SK-N-SH treated with all-trans-retinoic acid at 6 μM for 48 hours (cell line): ENCODE results near the gene VSIG4.

Source experiments
- ATAC-seq: fragments of 200-7000 bp; cut with Tn5 transposase; 3 replicates; pipeline ENCODE4 v1.9.1; 2020; ENCODE audit warnings: mild to moderate bottlenecking, moderate library complexity
- ARNTL ChIP-seq: fragments of 450-650 bp; formaldehyde crosslinking; IDR thresholded peaks from 2 replicates; pipeline ENCODE4 v1.5.0; 2020; ENCODE audit warnings: low read depth, mild to moderate bottlenecking, moderate library complexity, borderline replicate concordance
- BACH2 ChIP-seq: fragments of 250-450 bp; sonication (Bioruptor Pico); IDR thresholded peaks from 2 replicates; pipeline ENCODE4 v1.9.0; 2021; ENCODE audit warnings: mild to moderate bottlenecking, borderline replicate concordance
- CSDC2 ChIP-seq: fragments of 250-450 bp; sonication (Bioruptor Pico); IDR thresholded peaks from 2 replicates; pipeline ENCODE4 v1.5.0; 2020; ENCODE audit warnings: mild to moderate bottlenecking, moderate library complexity
- ESRRG ChIP-seq: fragments of 250-450 bp; sonication (Bioruptor Pico); IDR thresholded peaks from 2 replicates; pipeline ENCODE4 v1.6.1; 2021; ENCODE audit warnings: mild to moderate bottlenecking
- GLIS3 ChIP-seq: fragments of 250-450 bp; sonication (Bioruptor Pico); IDR thresholded peaks from 2 replicates; pipeline ENCODE4 v1.5.0; 2020; ENCODE audit warnings: mild to moderate bottlenecking, moderate library complexity
- ISL1 ChIP-seq: fragments of 250-450 bp; sonication (Bioruptor Pico); IDR thresholded peaks from 2 replicates; pipeline ENCODE4 v2.1.2; 2022; ENCODE audit warnings: mild to moderate bottlenecking, moderate library complexity
- OSR1 ChIP-seq: fragments of 250-450 bp; sonication (Bioruptor Pico); IDR thresholded peaks from 2 replicates; pipeline ENCODE4 v1.8.0; 2022; ENCODE audit warnings: moderate library complexity, mild to moderate bottlenecking, inconsistent platforms
- PPARA ChIP-seq: fragments of 250-450 bp; sonication (Bioruptor Pico); IDR thresholded peaks from 2 replicates; pipeline ENCODE4 v1.5.0; 2020; ENCODE audit warnings: mild to moderate bottlenecking, borderline replicate concordance
- RARB ChIP-seq: fragments of 250-450 bp; sonication (Bioruptor Pico); IDR thresholded peaks from 2 replicates; pipeline ENCODE4 v1.8.0; 2021; ENCODE audit warnings: mild to moderate bottlenecking, moderate library complexity
- SNAI2 ChIP-seq: fragments of 250-450 bp; sonication (Bioruptor Pico); IDR thresholded peaks from 2 replicates; pipeline ENCODE4 v1.5.0; 2020; ENCODE audit warnings: mild to moderate bottlenecking, moderate library complexity
- TCF4 ChIP-seq: fragments of 250-450 bp; sonication (Bioruptor Pico); IDR thresholded peaks from 2 replicates; pipeline ENCODE4 v1.8.0; 2021; ENCODE audit warnings: mild to moderate bottlenecking, moderate library complexity, borderline replicate concordance
- TOX ChIP-seq: fragments of 250-450 bp; sonication (Bioruptor Pico); IDR thresholded peaks from 2 replicates; pipeline ENCODE4 v1.8.0; 2021; ENCODE audit warnings: mild to moderate bottlenecking, moderate library complexity, borderline replicate concordance
- ZC3H10 ChIP-seq: fragments of 250-450 bp; sonication (Bioruptor Pico); IDR thresholded peaks from 2 replicates; pipeline ENCODE4 v1.5.1; 2021; ENCODE audit warnings: mild to moderate bottlenecking, moderate library complexity
- ZFP3 ChIP-seq: fragments of 250-450 bp; sonication (Bioruptor Pico); IDR thresholded peaks from 2 replicates; pipeline ENCODE4 v1.5.0; 2020; ENCODE audit warnings: mild to moderate bottlenecking, moderate library complexity
- ZFP30 ChIP-seq: fragments of 450-650 bp; formaldehyde crosslinking; IDR thresholded peaks from 2 replicates; pipeline ENCODE4 v1.5.0; 2022; ENCODE audit warnings: mild to moderate bottlenecking, moderate library complexity
- ZNF565 ChIP-seq: fragments of 450-650 bp; formaldehyde crosslinking; conservative IDR thresholded peaks from 2 replicates; pipeline ENCODE4 v1.5.0; 2020; ENCODE audit warnings: low read depth, mild to moderate bottlenecking, moderate library complexity
- ZNF70 ChIP-seq: fragments of 450-650 bp; formaldehyde crosslinking; IDR thresholded peaks from 2 replicates; pipeline ENCODE4 v1.5.0; 2020; ENCODE audit warnings: mild to moderate bottlenecking, moderate library complexity
- ZNF8 ChIP-seq: fragments of 450-650 bp; formaldehyde crosslinking; IDR thresholded peaks from 2 replicates; pipeline ENCODE4 v1.5.0; 2020; ENCODE audit warnings: mild to moderate bottlenecking, moderate library complexity
- TF ChIP-seq, protein P1 (sequence below): fragments of 250-450 bp; sonication (Bioruptor Pico); IDR thresholded peaks from 2 replicates; pipeline ENCODE4 v1.8.0; 2020; ENCODE audit warnings: mild to moderate bottlenecking, moderate library complexity, borderline replicate concordance
- TF ChIP-seq, protein P2 (sequence below): fragments of 250-450 bp; sonication (Bioruptor Pico); IDR thresholded peaks from 2 replicates; pipeline ENCODE4 v1.5.1; 2021; ENCODE audit warnings: mild to moderate bottlenecking, moderate library complexity
- TF ChIP-seq, protein P3 (sequence below): fragments of 250-450 bp; sonication (Bioruptor Pico); IDR thresholded peaks from 2 replicates; pipeline ENCODE4 v1.5.0; 2020; ENCODE audit warnings: mild to moderate bottlenecking, moderate library complexity

Gene VSIG4

DNA sequence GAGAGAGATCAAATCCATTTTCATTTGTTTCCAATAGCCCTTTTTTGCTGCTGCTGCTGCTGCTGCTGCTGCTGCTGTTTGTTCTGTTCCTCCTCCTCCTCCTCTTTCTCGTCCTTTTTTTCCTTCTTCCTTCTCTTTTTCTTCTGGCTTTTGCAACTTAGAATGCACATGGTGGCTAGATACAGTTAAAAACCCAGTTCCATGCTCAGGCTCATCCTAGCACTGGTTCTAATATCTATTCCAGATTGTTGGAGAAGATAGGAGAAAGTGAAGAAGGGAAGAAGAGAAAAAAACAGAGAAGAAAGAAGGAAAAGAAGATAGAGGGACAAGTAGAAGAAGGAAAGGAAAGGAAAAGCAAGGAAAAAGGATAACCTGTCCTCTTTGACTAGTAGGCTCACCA, 39.7 kb downstream of the VSIG4 start:
- no peak for ATAC-seq
- TF ChIP-seq ESRRG (CRISPR knock-in tag) (no peak), TCF4 (CRISPR knock-in tag) (no peak), TOX (no peak), OSR1 (no peak), CSDC2 (CRISPR knock-in tag) (no peak), GLIS3 (no peak)
- TF ChIP-seq, protein P1, sequence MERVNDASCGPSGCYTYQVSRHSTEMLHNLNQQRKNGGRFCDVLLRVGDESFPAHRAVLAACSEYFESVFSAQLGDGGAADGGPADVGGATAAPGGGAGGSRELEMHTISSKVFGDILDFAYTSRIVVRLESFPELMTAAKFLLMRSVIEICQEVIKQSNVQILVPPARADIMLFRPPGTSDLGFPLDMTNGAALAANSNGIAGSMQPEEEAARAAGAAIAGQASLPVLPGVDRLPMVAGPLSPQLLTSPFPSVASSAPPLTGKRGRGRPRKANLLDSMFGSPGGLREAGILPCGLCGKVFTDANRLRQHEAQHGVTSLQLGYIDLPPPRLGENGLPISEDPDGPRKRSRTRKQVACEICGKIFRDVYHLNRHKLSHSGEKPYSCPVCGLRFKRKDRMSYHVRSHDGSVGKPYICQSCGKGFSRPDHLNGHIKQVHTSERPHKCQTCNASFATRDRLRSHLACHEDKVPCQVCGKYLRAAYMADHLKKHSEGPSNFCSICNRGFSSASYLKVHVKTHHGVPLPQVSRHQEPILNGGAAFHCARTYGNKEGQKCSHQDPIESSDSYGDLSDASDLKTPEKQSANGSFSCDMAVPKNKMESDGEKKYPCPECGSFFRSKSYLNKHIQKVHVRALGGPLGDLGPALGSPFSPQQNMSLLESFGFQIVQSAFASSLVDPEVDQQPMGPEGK (CRISPR knock-in tag): no peak

DNA sequence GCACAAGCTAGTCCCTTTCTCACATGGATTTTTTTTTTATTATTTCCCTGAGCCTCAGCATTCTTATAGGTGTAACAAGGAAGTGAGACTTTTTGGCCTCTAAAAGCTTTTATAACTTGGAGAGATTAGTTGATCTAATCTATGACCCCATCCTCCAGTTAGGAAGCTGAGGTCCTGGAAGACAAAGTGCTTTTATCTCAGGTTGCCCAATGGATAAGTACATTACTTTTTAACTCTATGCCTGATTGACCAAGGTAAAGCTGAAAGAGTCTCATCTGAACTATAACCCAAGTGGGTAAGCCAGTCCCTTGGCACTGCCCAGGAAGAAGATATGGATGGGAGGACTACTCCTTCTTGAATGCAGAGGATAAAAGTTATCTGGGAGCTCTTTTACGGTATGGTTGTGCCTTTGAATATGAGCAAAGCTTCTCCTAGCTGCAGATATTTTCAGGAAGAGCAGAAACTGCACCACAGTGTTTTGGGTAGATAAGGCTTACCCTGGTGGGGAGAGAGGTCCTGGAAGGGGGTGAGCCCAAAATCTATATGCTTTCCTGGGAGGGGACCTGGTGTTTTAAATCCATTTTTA, 40.2 kb downstream of the VSIG4 start:
- ATAC-seq: no peak
- TF ChIP-seq ARNTL (CRISPR knock-in tag) (no peak), ZFP3 (no peak), ESRRG (CRISPR knock-in tag) (no peak), TCF4 (CRISPR knock-in tag) (no peak), CSDC2 (CRISPR knock-in tag) (no peak), ZNF565 (no peak)

DNA sequence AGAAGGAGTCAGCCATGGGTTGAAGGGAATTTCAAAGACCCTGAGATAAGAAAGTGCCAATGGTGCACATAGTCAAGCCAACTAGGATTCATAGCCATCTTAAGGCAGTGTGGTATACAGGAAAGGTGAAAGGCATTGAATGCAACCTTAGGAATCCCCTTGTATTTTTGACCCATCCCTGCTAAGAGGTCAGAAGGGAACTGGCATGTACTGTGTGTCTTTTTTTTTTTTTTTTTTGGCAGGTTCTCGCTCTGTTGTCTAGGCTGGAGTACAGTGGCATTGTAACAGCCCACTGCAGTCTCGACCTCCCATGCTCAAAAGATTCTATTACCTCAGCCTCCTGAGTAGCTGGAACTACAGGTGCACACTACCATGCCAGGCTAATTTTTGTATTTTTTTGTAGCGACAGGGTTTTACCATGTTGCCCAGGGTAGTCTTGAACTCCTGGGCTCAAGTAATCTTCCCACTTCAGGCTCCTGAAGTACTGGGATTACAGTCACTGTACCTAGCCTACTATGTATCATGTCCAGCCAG, 40.8 kb downstream of the VSIG4 start:
- ATAC-seq: no peak
- TF ChIP-seq ZNF70 (CRISPR knock-in tag) (no peak), TOX (no peak), BACH2 (no peak), ESRRG (CRISPR knock-in tag) (no peak), PPARA (CRISPR knock-in tag) (no peak), RARB (no peak), ZFP30 (CRISPR knock-in tag) (no peak), ZC3H10 (CRISPR knock-in tag) (no peak), SNAI2 (CRISPR knock-in tag) (no peak)

DNA sequence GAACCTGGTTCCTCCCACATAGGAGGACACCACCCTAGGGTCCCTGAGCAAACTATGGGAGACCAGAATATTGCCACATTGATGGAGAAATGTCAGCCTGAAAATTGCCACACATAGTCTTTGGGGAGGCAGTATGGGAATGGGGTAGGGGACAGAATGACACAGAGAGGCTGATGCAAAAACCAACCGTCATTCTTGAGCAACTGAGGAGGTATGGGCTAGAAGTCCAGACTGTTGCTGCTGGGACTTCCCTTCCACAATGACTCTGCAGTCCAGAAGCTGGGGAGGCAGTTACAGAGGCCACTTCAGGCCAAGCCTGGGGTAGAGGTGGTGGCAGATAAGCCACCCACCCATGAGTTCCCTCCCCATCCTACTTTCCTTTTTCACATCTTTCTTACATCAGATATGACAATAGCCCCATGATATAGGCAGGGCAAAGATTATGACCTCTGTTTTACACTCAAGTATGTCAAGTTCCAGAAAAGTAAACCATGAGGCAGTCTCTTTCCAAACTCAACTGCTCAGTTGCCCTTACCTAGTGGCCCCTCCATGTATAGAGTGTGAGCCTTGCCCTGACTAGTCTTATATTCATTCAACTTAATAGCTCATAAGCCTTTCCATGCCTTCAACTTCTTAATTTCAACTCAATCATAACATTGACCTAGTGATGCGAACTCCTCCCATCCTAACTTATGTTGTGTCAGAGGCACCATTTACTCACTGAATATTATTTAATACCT, 41.7 kb downstream of the VSIG4 start:
- TF ChIP-seq RARB: no peak
- TF ChIP-seq, all 23 proteins: peak for 0
- ATAC-seq: no peak

DNA sequence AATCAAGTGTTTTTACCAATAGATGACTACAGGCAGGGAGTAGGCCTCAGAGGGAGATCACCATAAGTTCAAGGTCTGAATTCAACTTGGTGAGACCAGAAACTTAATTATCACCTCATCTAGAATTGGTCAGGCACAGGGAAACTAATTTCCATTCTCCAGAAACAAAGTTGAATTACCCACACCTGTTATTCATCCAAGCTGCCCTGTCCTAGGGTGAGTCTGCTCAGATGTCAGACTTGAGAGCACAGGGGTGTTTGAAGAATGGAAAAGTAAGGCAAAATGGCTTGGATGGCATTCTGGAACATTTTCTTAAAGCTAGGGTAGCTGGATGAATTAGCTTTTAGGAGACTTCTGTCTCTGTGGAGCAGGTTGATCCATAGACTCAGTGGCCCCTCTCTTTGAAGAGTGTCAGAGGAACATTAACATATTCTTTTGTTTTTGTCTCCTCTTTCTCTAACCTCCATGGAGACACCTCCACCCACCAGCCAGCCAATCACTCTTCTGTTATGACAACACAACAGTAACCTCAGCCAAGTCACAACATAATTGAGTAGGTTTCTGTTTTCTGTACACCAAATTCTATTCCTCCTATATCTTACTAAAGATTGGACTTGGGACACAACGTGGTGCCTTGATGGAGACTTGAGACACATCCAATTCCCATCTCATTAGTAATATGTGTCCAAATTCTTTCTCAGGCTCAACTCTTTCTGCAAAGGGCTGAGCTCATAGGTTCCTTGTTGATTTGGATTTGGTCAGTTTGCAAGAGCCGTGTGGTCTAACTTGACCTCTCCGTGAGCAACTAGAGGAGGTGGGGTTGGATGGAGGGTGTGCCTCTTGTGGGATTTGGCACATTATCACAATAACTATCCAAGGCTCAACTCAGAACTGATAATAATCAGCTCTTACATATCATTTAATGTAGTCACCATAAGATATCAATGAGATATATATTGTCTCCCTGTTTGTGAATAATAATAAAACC, 45.1 kb downstream of the VSIG4 start:
- TF ChIP-seq GLIS3 (no peak), OSR1 (no peak), ZFP3 (no peak), ISL1 (CRISPR knock-in tag) (no peak), CSDC2 (CRISPR knock-in tag) (no peak)

DNA sequence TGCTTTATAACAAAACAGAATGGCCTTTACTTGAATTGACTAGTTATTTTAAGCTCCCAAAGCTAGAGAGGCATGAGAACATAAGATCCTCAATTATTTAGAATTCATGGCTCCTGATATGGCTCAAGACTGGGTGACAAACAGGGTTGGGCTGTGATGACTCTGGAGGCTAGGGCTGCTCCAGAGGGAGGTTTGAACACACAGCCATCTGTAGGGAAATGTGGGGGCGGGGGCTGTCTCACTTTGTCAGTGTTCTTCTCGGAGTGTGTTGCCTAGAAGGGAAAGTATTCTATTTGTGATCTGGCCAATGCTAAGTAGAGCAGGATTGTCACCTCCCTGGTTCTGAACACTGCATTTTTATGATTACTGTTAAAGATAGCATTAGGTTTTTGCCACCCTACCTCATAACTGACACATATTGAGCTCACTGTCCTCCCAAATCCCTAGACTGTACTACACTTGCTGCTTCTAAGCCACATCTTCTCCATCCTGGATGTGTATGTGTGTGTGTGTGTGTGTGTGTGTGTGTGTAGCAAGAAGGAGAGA, 45.9 kb downstream of the VSIG4 start:
- TF ChIP-seq BACH2 (no peak), ZNF70 (CRISPR knock-in tag) (no peak), ZFP30 (CRISPR knock-in tag) (no peak), GLIS3 (no peak), OSR1 (no peak), ARNTL (CRISPR knock-in tag) (no peak), SNAI2 (CRISPR knock-in tag) (no peak), ZNF8 (CRISPR knock-in tag) (no peak), RARB (no peak), TCF4 (CRISPR knock-in tag) (no peak), ZNF565 (no peak)
- TF ChIP-seq, protein P2, sequence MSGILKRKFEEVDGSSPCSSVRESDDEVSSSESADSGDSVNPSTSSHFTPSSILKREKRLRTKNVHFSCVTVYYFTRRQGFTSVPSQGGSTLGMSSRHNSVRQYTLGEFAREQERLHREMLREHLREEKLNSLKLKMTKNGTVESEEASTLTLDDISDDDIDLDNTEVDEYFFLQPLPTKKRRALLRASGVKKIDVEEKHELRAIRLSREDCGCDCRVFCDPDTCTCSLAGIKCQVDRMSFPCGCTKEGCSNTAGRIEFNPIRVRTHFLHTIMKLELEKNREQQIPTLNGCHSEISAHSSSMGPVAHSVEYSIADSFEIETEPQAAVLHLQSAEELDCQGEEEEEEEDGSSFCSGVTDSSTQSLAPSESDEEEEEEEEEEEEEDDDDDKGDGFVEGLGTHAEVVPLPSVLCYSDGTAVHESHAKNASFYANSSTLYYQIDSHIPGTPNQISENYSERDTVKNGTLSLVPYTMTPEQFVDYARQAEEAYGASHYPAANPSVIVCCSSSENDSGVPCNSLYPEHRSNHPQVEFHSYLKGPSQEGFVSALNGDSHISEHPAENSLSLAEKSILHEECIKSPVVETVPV (CRISPR knock-in tag): no peak
- TF ChIP-seq, protein P3, sequence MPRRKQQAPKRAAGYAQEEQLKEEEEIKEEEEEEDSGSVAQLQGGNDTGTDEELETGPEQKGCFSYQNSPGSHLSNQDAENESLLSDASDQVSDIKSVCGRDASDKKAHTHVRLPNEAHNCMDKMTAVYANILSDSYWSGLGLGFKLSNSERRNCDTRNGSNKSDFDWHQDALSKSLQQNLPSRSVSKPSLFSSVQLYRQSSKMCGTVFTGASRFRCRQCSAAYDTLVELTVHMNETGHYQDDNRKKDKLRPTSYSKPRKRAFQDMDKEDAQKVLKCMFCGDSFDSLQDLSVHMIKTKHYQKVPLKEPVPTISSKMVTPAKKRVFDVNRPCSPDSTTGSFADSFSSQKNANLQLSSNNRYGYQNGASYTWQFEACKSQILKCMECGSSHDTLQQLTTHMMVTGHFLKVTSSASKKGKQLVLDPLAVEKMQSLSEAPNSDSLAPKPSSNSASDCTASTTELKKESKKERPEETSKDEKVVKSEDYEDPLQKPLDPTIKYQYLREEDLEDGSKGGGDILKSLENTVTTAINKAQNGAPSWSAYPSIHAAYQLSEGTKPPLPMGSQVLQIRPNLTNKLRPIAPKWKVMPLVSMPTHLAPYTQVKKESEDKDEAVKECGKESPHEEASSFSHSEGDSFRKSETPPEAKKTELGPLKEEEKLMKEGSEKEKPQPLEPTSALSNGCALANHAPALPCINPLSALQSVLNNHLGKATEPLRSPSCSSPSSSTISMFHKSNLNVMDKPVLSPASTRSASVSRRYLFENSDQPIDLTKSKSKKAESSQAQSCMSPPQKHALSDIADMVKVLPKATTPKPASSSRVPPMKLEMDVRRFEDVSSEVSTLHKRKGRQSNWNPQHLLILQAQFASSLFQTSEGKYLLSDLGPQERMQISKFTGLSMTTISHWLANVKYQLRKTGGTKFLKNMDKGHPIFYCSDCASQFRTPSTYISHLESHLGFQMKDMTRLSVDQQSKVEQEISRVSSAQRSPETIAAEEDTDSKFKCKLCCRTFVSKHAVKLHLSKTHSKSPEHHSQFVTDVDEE (CRISPR knock-in tag): no peak
- TF ChIP-seq, protein P1 (CRISPR knock-in tag): no peak
- no peak for ATAC-seq

More for the DNA sequence above, 45.1 kb downstream of the VSIG4 start:
- no peak for ATAC-seq
